GM12878 (cell line): ENCODE data around the gene AKAP9.

ENCODE experiments used
- EP300 ChIP-seq, 2 experiments: fragments of 150-350 bp in 1 of 2; IDR thresholded peaks; 2 replicates each; pipeline ENCODE4 v1.6.1; 2011 to 2012; ENCODE audit warnings: low read depth in 2 of 2, low read length in 2 of 2, borderline replicate concordance in 1 of 2, improper control_type of control experiment in 1 of 2, inconsistent platforms in 1 of 2; ENCODE audit not compliant: control insufficient read depth in 1 of 2
- POLR2A ChIP-seq: IDR thresholded peaks from 2 replicates; pipeline ENCODE4 v1.6.1; 2011; ENCODE audit warnings: low read depth, mild to moderate bottlenecking, low read length
- YY1 ChIP-seq: IDR thresholded peaks from 2 replicates; pipeline ENCODE4 v1.6.1; 2011; ENCODE audit warnings: low read depth, mild to moderate bottlenecking, low read length
- ZBTB33 ChIP-seq: fragments of 450-650 bp; IDR thresholded peaks from 2 replicates; pipeline ENCODE4 v1.6.1; 2017; ENCODE audit warnings: mild to moderate bottlenecking
- TF ChIP-seq, protein P1 (sequence below): IDR thresholded peaks from 2 replicates; pipeline ENCODE4 v1.6.1; 2012; ENCODE audit warnings: low read depth, low read length, improper control_type of control experiment

DNA sequence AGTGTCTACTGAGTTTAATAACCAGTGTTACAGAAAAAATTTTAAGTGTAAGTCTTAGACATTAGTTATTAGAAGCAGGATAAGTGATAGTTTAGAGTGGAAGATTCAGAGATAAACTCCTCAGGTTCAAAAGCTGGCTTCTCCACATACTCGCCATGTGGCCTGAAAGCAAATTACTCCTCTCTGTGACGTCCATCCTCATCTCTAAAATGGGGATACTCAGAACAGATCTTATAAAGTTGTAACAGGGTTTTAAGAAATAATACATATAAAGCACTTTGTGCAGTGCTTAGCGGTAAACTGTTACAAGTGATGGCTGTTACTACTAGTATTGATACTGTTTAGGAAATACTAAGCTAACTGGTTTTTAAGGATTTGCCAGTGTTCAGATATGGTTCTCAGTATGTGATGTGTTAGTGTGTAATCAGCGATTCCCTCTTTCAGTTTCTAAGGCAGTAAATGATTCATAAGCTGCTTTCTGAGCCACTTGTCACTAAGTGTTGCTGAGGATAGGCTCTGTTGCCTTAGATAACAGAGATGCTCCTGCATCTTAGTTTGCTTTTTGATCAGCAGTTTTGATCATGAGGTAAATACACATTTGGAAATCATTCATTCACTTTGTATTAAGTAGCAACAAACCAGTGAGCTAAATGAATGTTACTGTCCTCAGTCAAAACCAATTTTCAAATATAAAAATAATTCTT lies 134.9 kb downstream of the AKAP9 start:
- TF ChIP-seq EP300 (IDR thresholded peaks at IDR 0.05; ENCODE audit: borderline replicate concordance in 1 of 2, control insufficient read depth in 1 of 2, low read depth in 2 of 2, low read length in 2 of 2) = no peak
- TF ChIP-seq, protein P1, sequence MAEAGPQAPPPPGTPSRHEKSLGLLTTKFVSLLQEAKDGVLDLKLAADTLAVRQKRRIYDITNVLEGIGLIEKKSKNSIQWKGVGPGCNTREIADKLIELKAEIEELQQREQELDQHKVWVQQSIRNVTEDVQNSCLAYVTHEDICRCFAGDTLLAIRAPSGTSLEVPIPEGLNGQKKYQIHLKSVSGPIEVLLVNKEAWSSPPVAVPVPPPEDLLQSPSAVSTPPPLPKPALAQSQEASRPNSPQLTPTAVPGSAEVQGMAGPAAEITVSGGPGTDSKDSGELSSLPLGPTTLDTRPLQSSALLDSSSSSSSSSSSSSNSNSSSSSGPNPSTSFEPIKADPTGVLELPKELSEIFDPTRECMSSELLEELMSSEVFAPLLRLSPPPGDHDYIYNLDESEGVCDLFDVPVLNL = no peak
- no peak for TF ChIP-seq YY1
- TF ChIP-seq ZBTB33 = no peak
- TF ChIP-seq POLR2A = no peak
